ENCODE results near the gene RASSF10.

GRCh38 chr11:13000116-13000515 is 9.0 kb upstream of the RASSF10 start:
- TF ChIP-seq, protein P1, sequence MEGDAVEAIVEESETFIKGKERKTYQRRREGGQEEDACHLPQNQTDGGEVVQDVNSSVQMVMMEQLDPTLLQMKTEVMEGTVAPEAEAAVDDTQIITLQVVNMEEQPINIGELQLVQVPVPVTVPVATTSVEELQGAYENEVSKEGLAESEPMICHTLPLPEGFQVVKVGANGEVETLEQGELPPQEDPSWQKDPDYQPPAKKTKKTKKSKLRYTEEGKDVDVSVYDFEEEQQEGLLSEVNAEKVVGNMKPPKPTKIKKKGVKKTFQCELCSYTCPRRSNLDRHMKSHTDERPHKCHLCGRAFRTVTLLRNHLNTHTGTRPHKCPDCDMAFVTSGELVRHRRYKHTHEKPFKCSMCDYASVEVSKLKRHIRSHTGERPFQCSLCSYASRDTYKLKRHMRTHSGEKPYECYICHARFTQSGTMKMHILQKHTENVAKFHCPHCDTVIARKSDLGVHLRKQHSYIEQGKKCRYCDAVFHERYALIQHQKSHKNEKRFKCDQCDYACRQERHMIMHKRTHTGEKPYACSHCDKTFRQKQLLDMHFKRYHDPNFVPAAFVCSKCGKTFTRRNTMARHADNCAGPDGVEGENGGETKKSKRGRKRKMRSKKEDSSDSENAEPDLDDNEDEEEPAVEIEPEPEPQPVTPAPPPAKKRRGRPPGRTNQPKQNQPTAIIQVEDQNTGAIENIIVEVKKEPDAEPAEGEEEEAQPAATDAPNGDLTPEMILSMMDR (IDR thresholded peaks at IDR 0.05; ENCODE audit: low read depth, low read length): no peak
- TF ChIP-seq POLR2A (IDR thresholded peaks at IDR 0.05; ENCODE audit: extremely low read depth, insufficient read length): no peak
